Spleen (tissue), 7 donors: ENCODE results near the gene DMD.

Experiments used
- CTCF ChIP-seq, 11 experiments: fragments of 200-600 bp in 7 of 11; fragments of 450-650 bp in 4 of 11; sonication (generic) in 4 of 11; IDR thresholded peaks in 8 of 11; conservative IDR thresholded peaks in 3 of 11; 1 replicate in 7 of 11; 2 replicates in 4 of 11; pipeline versions ENCODE4 v1.4.0 to v1.8.0; 2016 to 2021; ENCODE audit warnings: antibody characterized with exemption in 11 of 11, inconsistent platforms in 4 of 11, mild to moderate bottlenecking in 1 of 11
- POLR2AphosphoS5 ChIP-seq, 3 donors: sonication (generic); formaldehyde crosslinking; IDR thresholded peaks; one replicate each; pipeline ENCODE4 v1.5.1; 2017; ENCODE audit warnings: antibody characterized with exemption in 3 of 3
- donor health status: DM: no; HTN: no; CAD: no; lungs with moderate emphysema.
- donor health status: DM: no; HTN: no; CAD: no.
- donor health status: DM: no; HTN: no; CAD: no.

GRCh38 chrX:31706466-31706865 lies 1504.9 kb downstream of the DMD start:
- TF ChIP-seq CTCF (IDR thresholded peaks at IDR 0.05 in 8 of 11, conservative IDR thresholded peaks at IDR 0.05 in 3 of 11) (no peak), POLR2AphosphoS5 (IDR thresholded peaks at IDR 0.05) (no peak)
